K562 (cell line): Measurements from ENCODE around the gene RAB31. TPM values are rescaled to one million over a fixed set of nuclear protein-coding genes. Genes with fewer than 3 reads are reported as not detected.

Experiments
- CREBBP ChIP-seq: IDR thresholded peaks from one replicate; pipeline ENCODE4 v1.6.1; 2012; ENCODE audit warnings: low read depth, mild to moderate bottlenecking, control low read depth, inconsistent platforms, low read length
- CXXC5 ChIP-seq: fragments of 250-450 bp; sonication (Bioruptor Pico); IDR thresholded peaks from 2 replicates; pipeline ENCODE4 v1.8.0; 2022; ENCODE audit warnings: inconsistent platforms, mild to moderate bottlenecking, moderate library complexity
- GATAD2B ChIP-seq: fragments of 450-650 bp; IDR thresholded peaks from 2 replicates; pipeline ENCODE4 v1.6.1; 2017; ENCODE audit warnings: mild to moderate bottlenecking, borderline replicate concordance
- HSF4 ChIP-seq: fragments of 250-450 bp; sonication (Bioruptor Pico); IDR thresholded peaks from 2 replicates; pipeline ENCODE4 v2.1.2; 2022; ENCODE audit warnings: mild to moderate bottlenecking, moderate library complexity, borderline replicate concordance
- KDM5B ChIP-seq: fragments of 200-600 bp; sonication (generic); IDR thresholded peaks from 2 replicates; pipeline ENCODE4 v1.6.1; 2012; ENCODE audit warnings: low read depth, mild to moderate bottlenecking, moderate library complexity, low read length, control low read depth, inconsistent platforms; ENCODE audit not compliant: insufficient replicate concordance
- KLF13 ChIP-seq: fragments of 450-650 bp; IDR thresholded peaks from 2 replicates; pipeline ENCODE4 v1.6.1; 2016; ENCODE audit warnings: missing genetic modification characterization, low read depth, mild to moderate bottlenecking, missing compliant biosample characterization, moderate library complexity, borderline replicate concordance
- NR2C1 ChIP-seq, 2 experiments: fragments of 450-650 bp; IDR thresholded peaks; 2 replicates each; pipeline ENCODE4 v1.6.1; 2017; ENCODE audit warnings: mild to moderate bottlenecking in 2 of 2, antibody characterized with exemption in 1 of 2, inconsistent platforms in 1 of 2, missing compliant biosample characterization in 1 of 2, missing genetic modification characterization in 1 of 2
- PHF21A ChIP-seq: fragments of 450-650 bp; IDR thresholded peaks from 2 replicates; pipeline ENCODE4 v1.6.1; 2017; ENCODE audit warnings: low read depth, borderline replicate concordance
- POLR3A ChIP-seq: IDR thresholded peaks from 2 replicates; pipeline ENCODE4 v1.6.1; 2011; ENCODE audit warnings: borderline replicate concordance, mild to moderate bottlenecking, moderate library complexity; ENCODE audit not compliant: insufficient read length, insufficient read depth; ENCODE audit errors: extremely low read depth
- PURB ChIP-seq: sonication (generic); formaldehyde crosslinking; IDR thresholded peaks from 2 replicates; pipeline ENCODE4 v1.9.0; 2021; ENCODE audit warnings: low read depth, mild to moderate bottlenecking, missing genetic modification reagents
- RFX7 ChIP-seq: fragments of 250-450 bp; sonication (Bioruptor Pico); IDR thresholded peaks from 2 replicates; pipeline ENCODE4 v1.5.1; 2021; ENCODE audit warnings: mild to moderate bottlenecking
- SNRNP70 ChIP-seq: fragments of 200-400 bp; formaldehyde crosslinking; optimal IDR thresholded peaks from 2 replicates; pipeline ENCODE3; 2017; ENCODE audit warnings: low read depth, low read length
- TCF7L2 ChIP-seq: fragments of 150-350 bp; IDR thresholded peaks from 2 replicates; pipeline ENCODE4 v1.6.1; 2016; ENCODE audit warnings: low read depth, mild to moderate bottlenecking, low read length, moderate library complexity
- TRIM28 ChIP-seq: fragments of 450-650 bp; IDR thresholded peaks from 2 replicates; pipeline ENCODE4 v1.6.1; 2017
- YY1 ChIP-seq, 3 experiments: IDR thresholded peaks; 2 replicates each; pipeline ENCODE4 v1.6.1; 2011; ENCODE audit warnings: low read length in 2 of 3, mild to moderate bottlenecking in 2 of 3, moderate library complexity in 2 of 3, borderline replicate concordance in 1 of 3, control low read depth in 1 of 3, low read depth in 1 of 3; ENCODE audit not compliant: insufficient read depth in 3 of 3, insufficient replicate concordance in 2 of 3, control insufficient read depth in 1 of 3, insufficient read length in 1 of 3; ENCODE audit errors: extremely low read depth in 1 of 3
- ZBED1 ChIP-seq: IDR thresholded peaks from 2 replicates; pipeline ENCODE4 v1.6.1; 2014
- ZNF174 ChIP-seq: fragments of 250-450 bp; sonication (Bioruptor Pico); IDR thresholded peaks from 2 replicates; pipeline ENCODE4 v1.4.0; 2020; ENCODE audit warnings: mild to moderate bottlenecking
- ZNF311 ChIP-seq: fragments of 250-450 bp; sonication (Bioruptor Pico); IDR thresholded peaks from 2 replicates; pipeline ENCODE4 v1.4.0; 2020; ENCODE audit warnings: mild to moderate bottlenecking, moderate library complexity
- ZNF445 ChIP-seq: fragments of 250-450 bp; sonication (Bioruptor Pico); IDR thresholded peaks from 2 replicates; pipeline ENCODE4 v1.4.0; 2020; ENCODE audit warnings: low read depth, mild to moderate bottlenecking, moderate library complexity
- ZNF449 ChIP-seq: fragments of 250-450 bp; sonication (Bioruptor Pico); IDR thresholded peaks from 2 replicates; pipeline ENCODE4 v1.8.0; 2022; ENCODE audit warnings: moderate library complexity, mild to moderate bottlenecking, inconsistent platforms
- ZNF592 ChIP-seq: fragments of 450-650 bp; IDR thresholded peaks from 2 replicates; pipeline ENCODE4 v1.6.1; 2017; ENCODE audit warnings: antibody characterized with exemption, mild to moderate bottlenecking
- ZNF717 ChIP-seq: fragments of 250-450 bp; sonication (Bioruptor Pico); IDR thresholded peaks from 2 replicates; pipeline ENCODE4 v1.5.0; 2021
- ZNF764 ChIP-seq: fragments of 250-450 bp; sonication (Bioruptor Pico); IDR thresholded peaks from 2 replicates; pipeline ENCODE4 v1.4.0; 2020; ENCODE audit warnings: low read depth, mild to moderate bottlenecking, moderate library complexity
- polyA plus RNA-seq, 8 experiments: library from polyadenylated mRNA; depleted of rRNA in 4 of 8; stranded (reverse) in 5 of 8; unstranded in 3 of 8; fragments of >200 nt; fragmentation: Nextera tagmentation in 2 of 8; fragmentation: Illumina TruSeq in 1 of 8; extraction: Ambion mirVana in 2 of 8; extraction: Trizol in 1 of 8; gene quantifications; 2 replicates each; pipeline versions ENCODE4 v1.2.1 to v1.2.3, GENCODE V29; 2011 to 2014; ENCODE audit warnings: inconsistent platforms in 1 of 8, missing spikeins in 1 of 8
- total RNA-seq, 7 experiments: library from RNA; depleted of rRNA in 6 of 7; stranded (reverse); fragments of >200 nt in 6 of 7; fragmentation: Illumina TruSeq in 2 of 7; extraction: Trizol in 2 of 7; gene quantifications; 2 replicates each; pipeline versions ENCODE4 v1.2.1 to v1.2.3, GENCODE V29; 2011 to 2021; ENCODE audit warnings: low replicate concordance in 1 of 7

Gene RAB31
- total and polyA plus RNA-seq, 9 of the 15 experiments (the other 6 are each of a cell fraction or from before 2014, with no cell fraction given): 20.7 to 70.4 (median 41.3) TPM

- TF ChIP-seq YY1 (IDR thresholded peaks at IDR 0.05; ENCODE audit: borderline replicate concordance in 1 of 3, control insufficient read depth in 1 of 3, extremely low read depth in 1 of 3, insufficient read depth in 3 of 3, insufficient read length in 1 of 3, insufficient replicate concordance in 2 of 3, low read depth in 1 of 3, low read length in 2 of 3) (peak in 1 of 3 experiments; percentile 53), KDM5B (no peak), GATAD2B (peak; percentile 70; the same call in 1 of the 2 replicates), RFX7 (CRISPR knock-in tag) (0 out of 2 replicates have a peak, but pooled peaks have one; percentile 1), ZNF311 (CRISPR knock-in tag) (peak; percentile 76; the same call in 1 of the 2 replicates), CXXC5 (CRISPR knock-in tag) (no peak; the same call in none of the 2 replicates), ZNF764 (no peak), POLR3A (no peak), PURB (CRISPR knock-in tag) (no peak), ZNF717 (CRISPR knock-in tag) (no peak), PHF21A (no peak), ZBED1 (peak; percentile 96), ZNF174 (CRISPR knock-in tag) (no peak), ZNF445 (CRISPR knock-in tag) (no peak), ZNF449 (peak; percentile 46; the same call in 1 of the 2 replicates), TCF7L2 (peak; percentile 11; the same call in 1 of the 2 replicates), CREBBP (no peak), ZNF592 (no peak), NR2C1 (IDR thresholded peaks at IDR 0.05) (peak; percentile 33; the same call in 1 of the 2 replicates), NR2C1 (tag; IDR thresholded peaks at IDR 0.05) (peak; percentile 50), HSF4 (CRISPR knock-in tag) (no peak; the same call in 1 of the 2 replicates), SNRNP70 (no peak), KLF13 (tag) (no peak), TRIM28 (peak; percentile 26; the same call in 1 of the 2 replicates)
These were observed 95.1 kb downstream of the RAB31 start (continued) for GRCh38 chr18:9803063-9803697.
